Stimulated activated CD4-positive, alpha-beta T cell treated with anti-CD3 and anti-CD28 coated beads, Interleukin-4, amount 100 ng/mL, for 24 hours (primary cell): ENCODE measurements around the gene SCART1.
"Not testable (repeated sequence)": the region's sequence is repeated elsewhere in the genome, so short reads cannot be mapped to it uniquely, and the experiment has no call there.

Experiments
- DNase-seq: peaks from one replicate; pipeline ENCODE4 v3.0.0-alpha.2; 2020

SCART1 gene

GRCh38 chr10:133456041-133456951, 2.6 kb downstream of the SCART1 start:
- no peak for DNase-seq

DNA sequence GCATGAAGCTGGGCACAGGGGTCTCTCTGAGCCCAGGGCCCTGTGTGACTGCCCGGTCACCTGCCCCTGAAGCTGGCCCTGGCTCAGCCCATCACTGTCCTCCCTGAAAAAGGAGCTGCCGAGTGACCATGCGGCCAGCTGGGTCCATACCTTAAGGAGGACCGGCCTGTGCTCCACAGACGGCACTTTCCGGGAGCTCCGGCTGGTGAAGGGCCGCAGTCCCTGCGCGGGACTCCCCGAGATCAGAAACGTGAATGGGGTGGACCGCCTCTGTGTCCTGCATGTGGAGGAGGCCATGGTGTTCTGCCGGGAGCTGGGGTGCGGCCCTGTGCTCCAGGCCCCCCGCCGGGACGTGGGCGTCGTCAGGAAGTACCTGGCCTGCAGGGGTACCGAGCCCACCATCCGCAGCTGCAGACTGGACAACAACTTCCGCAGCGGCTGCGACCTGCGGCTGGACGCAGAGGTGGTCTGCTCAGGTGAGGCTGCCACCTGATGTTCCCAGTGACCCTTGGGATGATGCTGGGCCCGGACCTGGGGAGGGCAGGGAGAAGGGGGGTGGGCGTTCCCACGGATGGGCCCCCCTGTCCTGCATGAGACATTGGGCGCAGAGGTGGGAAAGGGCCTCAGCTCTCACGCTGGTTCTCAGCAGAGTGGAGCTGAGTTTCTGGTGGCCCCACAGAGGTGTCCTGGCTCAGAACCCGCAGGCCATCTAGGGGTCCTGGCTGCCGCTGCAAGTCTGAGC, 3.5 kb downstream of the SCART1 start:
- no peak for DNase-seq

- no peak for DNase-seq
Measured at GRCh38 chr10:133458021-133458709, 4.4 kb downstream of the SCART1 start.

- no peak for DNase-seq
Measured at GRCh38 chr10:133458710-133459453, 5.1 kb downstream of the SCART1 start.

DNA sequence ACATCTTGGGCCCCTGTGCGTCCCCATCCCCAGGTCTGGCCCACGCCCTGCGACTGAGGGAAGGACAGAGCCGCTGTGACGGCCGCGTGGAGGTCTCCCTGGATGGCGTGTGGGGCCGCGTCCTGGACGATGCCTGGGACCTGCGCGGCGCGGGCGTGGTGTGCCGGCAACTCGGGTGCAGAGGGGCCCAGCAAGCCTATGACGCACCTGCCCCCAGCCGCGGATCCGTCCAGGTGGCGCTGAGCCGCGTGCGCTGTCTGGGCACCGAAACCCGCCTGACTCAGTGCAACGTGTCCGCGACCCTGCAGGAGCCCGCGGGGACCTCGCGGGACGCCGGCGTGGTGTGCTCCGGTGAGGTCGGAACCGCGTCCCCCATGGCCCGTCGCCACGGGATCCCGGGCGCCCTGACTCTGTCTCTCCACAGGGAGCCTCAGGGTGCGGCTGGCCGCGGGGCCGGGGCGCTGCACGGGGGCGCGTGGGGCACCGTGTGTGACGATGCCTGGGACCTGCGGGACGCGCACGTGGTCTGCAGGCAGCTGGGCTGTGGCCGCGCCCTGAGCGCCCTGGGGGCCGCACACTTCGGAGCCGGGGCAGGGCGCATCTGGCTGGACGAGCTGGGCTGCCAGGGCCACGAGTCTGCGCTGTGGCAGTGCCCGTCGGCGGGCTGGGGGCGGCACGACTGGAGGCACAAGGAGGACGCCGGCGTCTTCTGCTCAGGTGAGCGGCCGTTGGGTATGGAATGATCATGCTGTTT, 5.9 kb downstream of the SCART1 start:
- no peak for DNase-seq

DNA sequence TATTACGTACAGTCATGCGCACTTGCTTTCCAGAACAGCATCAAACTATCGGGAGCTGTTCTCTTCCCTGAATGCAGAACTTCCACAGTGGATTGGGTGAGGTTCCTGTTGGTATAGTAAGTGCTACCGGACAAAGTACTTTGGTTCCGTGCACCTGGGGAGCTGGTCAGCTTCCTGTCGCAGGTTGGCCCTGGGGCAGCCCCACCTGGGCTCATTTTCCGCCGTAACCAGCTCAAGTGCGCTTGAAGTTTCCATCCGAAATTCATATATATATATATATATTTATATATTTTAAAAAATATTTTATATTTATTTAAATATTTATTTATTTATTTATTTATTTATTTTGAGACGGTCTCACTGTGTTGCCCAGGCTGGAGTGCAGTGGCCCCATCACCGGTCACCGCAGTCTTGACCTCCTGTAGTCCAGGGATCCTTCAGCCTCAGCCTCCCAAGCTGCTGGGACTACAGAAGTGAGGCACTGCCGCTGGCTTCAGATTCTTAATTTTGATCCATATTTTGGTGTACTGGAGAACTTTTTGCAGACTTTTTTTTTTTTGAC, 6.5 kb downstream of the SCART1 start:
- DNase-seq = no peak

DNA sequence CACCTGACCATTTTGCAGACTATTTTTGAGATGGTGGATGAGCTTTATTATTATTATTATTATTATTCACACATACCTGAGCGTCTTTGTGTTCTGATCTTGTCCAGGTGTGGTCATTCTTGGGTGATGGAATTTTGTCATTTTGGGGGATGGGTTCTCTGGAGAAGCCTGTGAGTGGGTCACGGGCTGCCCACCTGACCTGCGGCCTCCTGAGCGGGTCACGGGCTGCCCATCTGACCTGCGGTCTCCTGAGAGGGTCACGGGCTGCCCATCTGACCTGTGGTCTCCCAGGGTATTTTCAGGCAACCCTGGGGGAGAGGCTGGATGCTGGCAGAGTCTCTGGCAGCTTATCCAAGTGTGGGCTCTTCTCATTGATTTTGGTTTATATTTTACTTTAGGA, 7.3 kb downstream of the SCART1 start:
- no peak for DNase-seq

- no peak for DNase-seq
Measured at GRCh38 chr10:133461841-133462240, 8.1 kb downstream of the SCART1 start.

- DNase-seq = no peak
Measured at GRCh38 chr10:133462512-133463305, 9.0 kb downstream of the SCART1 start.

GRCh38 chr10:133464582-133465031, 10.9 kb downstream of the SCART1 start:
- DNase-seq = no peak

DNA sequence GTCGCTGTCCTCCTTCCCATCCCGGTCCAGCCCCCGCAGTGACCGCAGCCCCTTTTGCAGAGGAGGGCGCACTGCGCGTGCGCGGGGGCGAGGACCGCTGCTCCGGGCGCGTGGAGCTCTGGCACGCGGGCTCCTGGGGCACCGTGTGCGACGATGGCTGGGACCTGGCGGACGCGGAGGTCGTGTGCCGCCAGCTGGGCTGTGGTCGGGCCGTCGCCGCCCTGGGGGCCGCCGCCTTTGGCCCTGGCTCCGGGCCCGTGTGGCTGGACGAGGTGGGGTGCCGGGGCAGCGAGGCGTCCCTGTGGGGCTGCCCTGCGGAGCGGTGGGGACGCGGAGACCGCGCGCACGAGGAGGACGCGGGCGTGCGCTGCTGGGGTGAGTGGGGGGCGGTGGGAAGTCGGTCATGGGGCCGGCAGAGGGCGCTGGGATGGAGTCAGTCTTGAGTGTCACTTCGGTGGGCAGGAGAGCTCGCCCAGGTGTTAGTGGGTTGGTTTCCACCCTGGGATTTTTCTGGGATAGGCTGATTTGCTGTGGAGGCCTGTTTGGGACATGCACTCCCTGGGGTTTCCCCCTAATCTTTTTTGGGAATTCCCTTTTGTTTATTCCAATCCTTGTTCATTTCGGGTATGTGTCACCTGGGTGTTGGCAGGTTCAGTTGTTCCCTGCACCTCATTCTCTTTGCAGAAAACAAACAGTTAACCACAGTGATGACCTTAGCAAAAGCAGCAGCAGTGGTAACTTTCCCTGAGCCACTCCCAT, 11.6 kb downstream of the SCART1 start:
- no peak for DNase-seq

DNA sequence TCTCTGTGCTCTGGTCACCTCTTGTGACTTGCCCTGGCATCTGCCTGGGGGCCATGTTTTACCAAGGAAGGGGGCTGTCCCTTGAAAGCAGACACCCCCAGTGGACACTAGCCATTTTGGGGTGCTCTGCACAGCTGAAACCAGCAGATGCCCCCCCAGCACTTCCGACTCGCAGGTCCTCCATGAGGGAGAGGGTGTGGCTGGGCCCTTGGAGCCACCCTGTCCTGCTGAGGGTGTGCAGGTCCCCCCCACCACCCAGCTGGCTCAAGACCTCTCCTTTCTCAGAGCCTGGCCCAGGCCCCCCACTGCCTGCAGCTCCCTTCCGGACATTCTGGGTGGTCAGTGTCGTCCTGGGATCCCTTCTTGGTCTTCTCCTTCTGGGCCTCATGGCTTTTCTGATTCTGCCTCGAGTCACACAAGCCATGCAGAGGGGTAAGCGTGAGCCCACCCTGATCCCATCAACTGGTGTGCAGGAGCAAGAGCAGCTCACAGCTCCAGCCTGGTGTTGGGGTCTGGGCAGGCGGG, 12.3 kb downstream of the SCART1 start:
- no peak for DNase-seq

GRCh38 chr10:133466683-133467275, 13.0 kb downstream of the SCART1 start:
- DNase-seq = no peak

DNA sequence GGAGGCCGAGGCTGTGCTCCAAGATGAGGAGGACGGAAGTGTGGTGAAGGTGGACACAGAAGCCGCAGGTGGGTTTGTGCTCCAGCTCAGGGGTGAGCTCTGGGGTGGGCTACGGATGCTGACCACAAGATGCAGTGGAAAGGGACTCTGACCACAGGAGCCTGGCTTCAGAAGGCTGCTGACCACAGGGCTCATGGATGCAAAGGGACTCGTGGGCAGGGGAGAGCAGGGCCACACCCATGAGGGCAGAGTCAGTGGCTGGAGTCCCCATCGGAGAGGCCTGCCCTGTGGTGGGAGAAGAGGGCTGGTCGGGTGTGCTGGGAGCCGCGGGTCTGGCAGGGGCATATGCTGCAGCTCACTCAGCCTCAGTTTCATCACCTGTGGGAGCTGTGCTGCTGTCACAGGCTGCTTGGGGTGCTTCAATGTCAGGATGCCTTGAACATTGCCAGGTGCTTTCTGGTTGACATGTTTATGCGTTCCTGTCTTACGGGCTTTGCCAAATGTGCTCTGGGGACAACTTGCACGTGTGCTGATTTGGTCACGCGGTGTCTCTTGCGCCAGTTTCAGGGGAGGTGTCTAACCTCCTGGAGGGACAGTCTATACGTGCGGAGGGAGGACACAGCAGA, 13.7 kb downstream of the SCART1 start:
- DNase-seq = no peak

- DNase-seq = not testable (repeated sequence)
Measured at GRCh38 chr10:133469205-133469604, 15.5 kb downstream of the SCART1 start.

DNA sequence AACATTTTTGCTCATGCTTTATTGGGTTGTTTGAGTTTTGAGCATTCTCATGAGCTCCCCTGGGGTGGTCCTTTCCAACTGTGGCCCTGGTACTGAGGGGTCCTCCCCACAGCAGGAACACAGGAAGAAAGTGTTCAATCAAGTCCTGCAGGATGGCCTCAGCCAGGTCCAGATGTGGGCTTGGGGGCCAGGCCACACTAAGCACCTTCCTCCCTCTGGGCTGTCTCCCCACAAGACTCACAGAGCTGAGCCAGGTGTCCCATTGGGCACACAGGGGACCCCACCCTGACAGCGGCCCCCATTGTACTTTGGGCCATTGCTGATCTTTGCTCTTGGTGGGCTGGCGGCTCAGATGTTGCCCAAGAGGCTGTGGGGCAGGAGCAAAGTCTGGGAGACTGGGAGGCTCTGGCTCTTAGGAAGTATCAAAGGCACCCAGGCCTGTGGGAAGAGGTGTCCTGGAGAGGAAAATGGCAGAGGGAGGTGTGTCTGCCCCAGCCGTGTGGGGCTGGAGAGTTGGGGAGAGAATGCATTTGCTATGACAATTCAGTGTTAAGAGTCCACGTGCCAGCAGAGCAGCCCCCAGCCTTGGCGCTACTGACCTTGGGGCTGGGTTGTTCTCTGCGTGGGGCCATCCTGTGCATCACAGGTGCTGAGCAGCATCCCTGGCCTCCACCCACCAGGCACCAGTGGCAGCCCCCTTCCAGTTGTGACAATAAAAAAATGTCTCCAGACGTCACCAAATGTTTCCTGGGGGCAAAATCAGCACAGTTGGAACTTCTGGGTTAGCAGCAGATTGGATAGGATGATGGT, 17.8 kb downstream of the SCART1 start:
- no peak for DNase-seq

DNA sequence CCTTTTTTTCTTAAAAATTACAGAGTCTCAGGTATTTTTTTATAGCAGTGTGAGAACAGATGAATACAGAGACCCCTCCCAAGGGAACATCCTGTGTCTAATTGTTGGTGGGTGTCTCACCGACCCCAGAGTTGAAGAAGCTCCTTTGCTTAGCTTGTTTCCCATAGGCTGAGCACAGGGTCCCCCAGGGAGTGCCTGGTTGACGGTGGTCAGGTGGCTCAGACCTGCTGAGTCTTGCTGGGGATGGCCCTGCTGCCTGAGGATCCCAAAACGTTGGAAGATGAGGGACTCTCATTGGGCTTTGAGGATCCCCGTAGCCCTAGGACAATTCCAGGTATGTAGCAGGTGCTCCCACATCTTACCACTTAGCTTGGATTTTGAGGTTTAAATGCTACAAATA, 19.5 kb downstream of the SCART1 start:
- DNase-seq = no peak

DNA sequence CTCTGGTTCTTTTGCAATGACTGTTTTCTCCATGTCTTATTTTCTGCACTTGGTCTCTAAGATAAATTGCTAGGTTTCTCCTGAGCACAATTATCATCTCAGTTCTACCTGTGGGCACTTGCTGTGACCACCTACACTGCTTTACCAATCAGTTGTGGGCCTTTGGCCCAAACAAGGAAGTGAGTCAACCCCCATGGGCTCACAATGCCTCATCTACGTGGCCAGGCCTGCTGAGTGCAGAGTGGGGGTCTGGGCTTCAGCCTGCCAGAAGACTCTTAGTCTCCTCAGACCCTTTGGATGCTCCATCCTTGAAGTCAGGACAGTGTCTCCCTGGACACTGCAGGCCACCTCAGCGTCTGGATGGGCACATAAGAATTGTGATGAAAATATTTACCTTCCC, 20.3 kb downstream of the SCART1 start:
- no peak for DNase-seq
